ENCODE data around the gene SLC16A1.
"Not testable (repeated sequence)": the region's sequence is repeated elsewhere in the genome, so short reads cannot be mapped to it uniquely, and the experiment has no call there.

SLC16A1 gene

DNA sequence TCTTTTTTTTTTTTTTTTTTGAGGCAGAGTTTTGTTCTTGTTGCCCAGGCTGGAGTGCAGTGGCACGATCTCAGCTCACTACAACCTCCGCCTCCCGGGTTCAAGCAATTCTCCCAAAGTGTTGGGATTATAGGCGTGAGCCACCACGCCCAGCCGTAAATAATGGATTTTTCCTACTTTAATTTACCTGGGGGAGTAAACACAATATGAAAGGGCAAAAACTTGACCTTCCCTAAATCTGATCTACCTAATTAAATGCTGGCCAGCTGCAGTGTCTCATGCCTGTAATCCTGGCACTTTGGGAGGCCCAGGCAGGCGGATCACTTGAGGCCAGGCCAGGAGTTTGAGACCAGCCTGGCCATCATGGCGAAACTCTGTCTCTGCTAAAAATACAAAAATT lies 25.8 kb upstream of the SLC16A1 start:
- not testable (repeated sequence) for H2BK15ac ChIP-seq (ENCODE audit: low read depth, poor library complexity, severe bottlenecking); H2BK5ac ChIP-seq (ENCODE audit: low read depth, low read length, poor library complexity, severe bottlenecking); H3K4me2 ChIP-seq (ENCODE audit: low read length, poor library complexity, severe bottlenecking); H3K4me3 ChIP-seq (ENCODE audit: insufficient read depth in 1 of 2, low read depth in 1 of 2, low read length in 2 of 2); H3K9ac ChIP-seq (ENCODE audit: low read length); H3K9me3 ChIP-seq (ENCODE audit: control insufficient read depth, low read length); H3K4ac ChIP-seq (ENCODE audit: low read depth in 1 of 2, low read length in 2 of 2); H2AFZ ChIP-seq (ENCODE audit: low read depth, low read length); DNase-seq; H3K23ac ChIP-seq (ENCODE audit: low read length in 2 of 2); H4K8ac ChIP-seq (ENCODE audit: low read length); H3K4me1 ChIP-seq (ENCODE audit: control insufficient read depth, insufficient read depth, low read depth, low read length); H3K27me3 ChIP-seq (ENCODE audit: control insufficient read depth in 1 of 2, insufficient read depth in 1 of 2, low read length in 2 of 2); H2BK120ac ChIP-seq (ENCODE audit: low read depth, low read length); H2AK5ac ChIP-seq (ENCODE audit: low read length, severe bottlenecking); H2BK12ac ChIP-seq (ENCODE audit: low read length in 2 of 2); H3K18ac ChIP-seq (ENCODE audit: low read depth in 1 of 2, low read length in 2 of 2); H3K36me3 ChIP-seq (ENCODE audit: control insufficient read depth in 1 of 2, insufficient read depth in 2 of 2, low read depth in 1 of 2, low read length in 2 of 2); H4K91ac ChIP-seq (ENCODE audit: low read length); H3K27ac ChIP-seq (ENCODE audit: low read length, poor library complexity, severe bottlenecking); H3K14ac ChIP-seq (ENCODE audit: low read length in 2 of 2)
- peaks cover 13% of the 10 kb centered on the region for H3K79me1 ChIP-seq (replicated peaks; ENCODE audit: low read length, poor library complexity, severe bottlenecking)
- WGBS = 93% methylated on average over 8 of the region's 8 CpGs

DNA sequence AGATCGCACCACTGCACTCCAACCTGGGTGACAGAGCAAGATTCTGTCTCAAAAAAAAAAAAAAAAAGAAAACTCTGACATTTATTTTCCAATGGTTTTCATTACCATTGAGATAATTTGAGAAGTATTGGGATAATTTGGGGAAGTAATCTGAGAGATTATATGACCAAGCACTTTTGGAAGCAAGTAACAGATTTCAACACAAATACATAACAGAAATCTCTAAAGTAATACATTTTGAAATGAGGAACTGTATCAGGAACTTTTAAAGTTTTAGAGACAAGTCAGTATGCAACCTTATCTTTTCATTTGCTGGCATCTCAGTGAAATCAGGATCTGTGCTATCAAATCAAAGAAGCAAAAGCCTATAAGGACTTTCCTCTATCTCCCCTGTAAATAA lies 25.4 kb upstream of the SLC16A1 start:
- no peak overlapping the region for H2AFZ ChIP-seq (ENCODE audit: low read depth, low read length)
- no peak overlapping the region for H3K23ac ChIP-seq (ENCODE audit: low read length in 2 of 2)
- H2BK5ac ChIP-seq (ENCODE audit: low read depth, low read length, poor library complexity, severe bottlenecking) = no peak overlapping the region
- no peaks in the 10 kb centered on the region for H3K27me3 ChIP-seq (ENCODE audit: control insufficient read depth in 1 of 2, insufficient read depth in 1 of 2, low read length in 2 of 2)
- H2BK15ac ChIP-seq (ENCODE audit: low read depth, poor library complexity, severe bottlenecking) = no peak overlapping the region
- H3K79me1 ChIP-seq (replicated peaks; ENCODE audit: low read length, poor library complexity, severe bottlenecking) = peaks cover 13% of the 10 kb centered on the region
- no peaks in the 10 kb centered on the region for H3K9me3 ChIP-seq (ENCODE audit: control insufficient read depth, low read length)
- H2BK12ac ChIP-seq (ENCODE audit: low read length in 2 of 2) = no peak overlapping the region
- no peak overlapping the region for H2BK120ac ChIP-seq (ENCODE audit: low read depth, low read length)
- H4K8ac ChIP-seq (ENCODE audit: low read length) = no peak overlapping the region
- WGBS = 100% methylated on average over 1 of the region's 1 CpG
- no peak overlapping the region for H2AK5ac ChIP-seq (ENCODE audit: low read length, severe bottlenecking)
- H3K36me3 ChIP-seq (ENCODE audit: control insufficient read depth in 1 of 2, insufficient read depth in 2 of 2, low read depth in 1 of 2, low read length in 2 of 2) = no peaks in the 10 kb centered on the region
- no peak overlapping the region for H3K4me2 ChIP-seq (ENCODE audit: low read length, poor library complexity, severe bottlenecking)
- H3K18ac ChIP-seq (ENCODE audit: low read depth in 1 of 2, low read length in 2 of 2) = no peak overlapping the region
- H3K4ac ChIP-seq (ENCODE audit: low read depth in 1 of 2, low read length in 2 of 2) = no peak overlapping the region
- no peak overlapping the region for H3K9ac ChIP-seq (ENCODE audit: low read length)
- no peak for DNase-seq
- H3K4me3 ChIP-seq (ENCODE audit: insufficient read depth in 1 of 2, low read depth in 1 of 2, low read length in 2 of 2) = no peak overlapping the region
- H3K4me1 ChIP-seq (ENCODE audit: control insufficient read depth, insufficient read depth, low read depth, low read length) = no peaks in the 10 kb centered on the region
- H3K14ac ChIP-seq (ENCODE audit: low read length in 2 of 2) = no peak overlapping the region
- no peak overlapping the region for H4K91ac ChIP-seq (ENCODE audit: low read length)
- H3K27ac ChIP-seq (ENCODE audit: low read length, poor library complexity, severe bottlenecking) = no peak overlapping the region

DNA sequence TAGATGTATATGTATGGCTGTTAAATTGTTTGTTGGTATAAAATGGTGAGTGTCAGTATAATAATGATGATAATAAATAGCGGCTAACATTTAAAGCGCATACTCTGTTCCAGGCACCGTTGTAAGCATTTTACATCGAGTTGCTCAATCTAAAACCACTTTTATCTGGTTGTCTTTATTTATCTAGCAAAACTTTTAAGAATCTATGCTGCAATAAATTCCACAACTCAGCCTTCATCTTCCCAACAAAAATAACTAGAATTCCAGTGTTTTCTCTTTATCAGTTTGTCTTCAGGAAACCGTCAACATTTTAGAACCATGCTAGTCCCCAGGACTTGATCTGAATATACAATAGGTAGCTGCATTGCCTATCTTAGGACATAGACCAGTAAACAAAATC lies 19.3 kb upstream of the SLC16A1 start:
- no peak overlapping the region for H2AFZ ChIP-seq (ENCODE audit: low read depth, low read length)
- no peak overlapping the region for H3K9ac ChIP-seq (ENCODE audit: low read length)
- no peak overlapping the region for H2AK5ac ChIP-seq (ENCODE audit: low read length, severe bottlenecking)
- no peak overlapping the region for H3K27ac ChIP-seq (ENCODE audit: low read length, poor library complexity, severe bottlenecking)
- no peak overlapping the region for H3K4me2 ChIP-seq (ENCODE audit: low read length, poor library complexity, severe bottlenecking)
- no peak overlapping the region for H3K14ac ChIP-seq (ENCODE audit: low read length in 2 of 2)
- no peak overlapping the region for H3K23ac ChIP-seq (ENCODE audit: low read length in 2 of 2)
- peaks cover 2% of the 10 kb centered on the region for H3K4me1 ChIP-seq (ENCODE audit: control insufficient read depth, insufficient read depth, low read depth, low read length)
- H2BK15ac ChIP-seq (ENCODE audit: low read depth, poor library complexity, severe bottlenecking) = no peak overlapping the region
- no peak overlapping the region for H3K18ac ChIP-seq (ENCODE audit: low read depth in 1 of 2, low read length in 2 of 2)
- no peaks in the 10 kb centered on the region for H3K9me3 ChIP-seq (ENCODE audit: control insufficient read depth, low read length)
- H3K4me3 ChIP-seq (ENCODE audit: insufficient read depth in 1 of 2, low read depth in 1 of 2, low read length in 2 of 2) = no peak overlapping the region
- no peak overlapping the region for H4K91ac ChIP-seq (ENCODE audit: low read length)
- H3K79me1 ChIP-seq (replicated peaks; ENCODE audit: low read length, poor library complexity, severe bottlenecking) = peaks cover 13% of the 10 kb centered on the region
- no peak overlapping the region for H2BK12ac ChIP-seq (ENCODE audit: low read length in 2 of 2)
- H3K27me3 ChIP-seq (ENCODE audit: control insufficient read depth in 1 of 2, insufficient read depth in 1 of 2, low read length in 2 of 2) = no peaks in the 10 kb centered on the region
- H4K8ac ChIP-seq (ENCODE audit: low read length) = no peak overlapping the region
- peaks cover 0 to 25% of the 10 kb centered on the region in 2 experiments for H3K36me3 ChIP-seq (ENCODE audit: control insufficient read depth in 1 of 2, insufficient read depth in 2 of 2, low read depth in 1 of 2, low read length in 2 of 2)
- H2BK120ac ChIP-seq (ENCODE audit: low read depth, low read length) = no peak overlapping the region
- no peak overlapping the region for H2BK5ac ChIP-seq (ENCODE audit: low read depth, low read length, poor library complexity, severe bottlenecking)
- no peak overlapping the region for H3K4ac ChIP-seq (ENCODE audit: low read depth in 1 of 2, low read length in 2 of 2)
- DNase-seq = no peak
- WGBS = 92% methylated on average over 4 of the region's 5 CpGs

DNA sequence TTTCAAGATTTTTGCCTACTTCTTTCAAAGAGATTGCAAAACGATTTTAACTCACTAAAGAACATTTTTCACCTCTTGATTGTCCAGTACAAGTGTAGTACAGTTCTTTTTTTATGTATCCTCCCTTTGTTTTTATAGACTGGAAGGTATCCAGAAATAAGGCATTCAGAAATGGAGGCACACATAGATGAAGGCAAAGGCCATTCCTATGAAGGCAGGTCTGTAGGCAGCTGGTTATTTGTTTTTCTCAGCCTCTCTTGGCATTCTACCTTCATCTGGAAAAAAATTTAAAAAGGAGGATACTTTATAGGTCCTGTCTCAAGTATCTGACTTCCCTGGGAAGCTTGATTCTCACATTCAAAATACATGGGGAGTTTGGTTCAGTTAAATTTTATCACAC lies 18.6 kb upstream of the SLC16A1 start:
- peaks cover 0 to 25% of the 10 kb centered on the region in 2 experiments for H3K36me3 ChIP-seq (ENCODE audit: control insufficient read depth in 1 of 2, insufficient read depth in 2 of 2, low read depth in 1 of 2, low read length in 2 of 2)
- H3K79me1 ChIP-seq (replicated peaks; ENCODE audit: low read length, poor library complexity, severe bottlenecking) = peaks cover 9% of the 10 kb centered on the region
- no peak overlapping the region for H3K14ac ChIP-seq (ENCODE audit: low read length in 2 of 2)
- no peaks in the 10 kb centered on the region for H3K9me3 ChIP-seq (ENCODE audit: control insufficient read depth, low read length)
- H2AK5ac ChIP-seq (ENCODE audit: low read length, severe bottlenecking) = no peak overlapping the region
- no peak for DNase-seq
- H3K4me2 ChIP-seq (ENCODE audit: low read length, poor library complexity, severe bottlenecking) = no peak overlapping the region
- no peak overlapping the region for H2AFZ ChIP-seq (ENCODE audit: low read depth, low read length)
- no peaks in the 10 kb centered on the region for H3K27me3 ChIP-seq (ENCODE audit: control insufficient read depth in 1 of 2, insufficient read depth in 1 of 2, low read length in 2 of 2)
- H4K8ac ChIP-seq (ENCODE audit: low read length) = no peak overlapping the region
- no peak overlapping the region for H2BK5ac ChIP-seq (ENCODE audit: low read depth, low read length, poor library complexity, severe bottlenecking)
- no peak overlapping the region for H2BK120ac ChIP-seq (ENCODE audit: low read depth, low read length)
- no peak overlapping the region for H4K91ac ChIP-seq (ENCODE audit: low read length)
- H3K4ac ChIP-seq (ENCODE audit: low read depth in 1 of 2, low read length in 2 of 2) = no peak overlapping the region
- no peak overlapping the region for H2BK15ac ChIP-seq (ENCODE audit: low read depth, poor library complexity, severe bottlenecking)
- no CpG with 5 or more reads among the region's 1 CpG for WGBS
- H3K27ac ChIP-seq (ENCODE audit: low read length, poor library complexity, severe bottlenecking) = no peak overlapping the region
- H3K4me1 ChIP-seq (ENCODE audit: control insufficient read depth, insufficient read depth, low read depth, low read length) = peaks cover 2% of the 10 kb centered on the region
- no peak overlapping the region for H3K4me3 ChIP-seq (ENCODE audit: insufficient read depth in 1 of 2, low read depth in 1 of 2, low read length in 2 of 2)
- no peak overlapping the region for H3K18ac ChIP-seq (ENCODE audit: low read depth in 1 of 2, low read length in 2 of 2)
- no peak overlapping the region for H2BK12ac ChIP-seq (ENCODE audit: low read length in 2 of 2)
- no peak overlapping the region for H3K9ac ChIP-seq (ENCODE audit: low read length)
- H3K23ac ChIP-seq (ENCODE audit: low read length in 2 of 2) = no peak overlapping the region
